K562 (cell line): Measurements from ENCODE around the gene CAPN10. TPM values are rescaled to one million over a fixed set of nuclear protein-coding genes. Genes with fewer than 3 reads are reported as not detected.

Source experiments
- ATAC-seq: fragments of 200-7000 bp; cut with Tn5 transposase; 3 replicates; pipeline ENCODE4 v1.9.1; 2020; ENCODE audit warnings: moderate library complexity
- BruUV-seq: library from RNA; stranded (reverse); fragments of 400-500 nt; replicated peaks from 2 replicates; lab custom pipeline; 2021; lab: Mats Ljungman, UMichigan
- CTCF ChIA-PET: fragments of 300-600 bp; formaldehyde crosslinking; extraction: SDS; loops from one replicate; lab custom pipeline; 2021; ENCODE audit warnings: low intra/inter-chr PET ratio; lab: Yijun Ruan, JAX
- POLR2A ChIA-PET: fragments of 300-600, 350-650 bp; sonication (Branson Sonifier 250); formaldehyde crosslinking; extraction: SDS; loops from one replicate; lab custom pipeline; 2021; ENCODE audit warnings: antibody characterized with exemption, inconsistent platforms; lab: Yijun Ruan, JAX
- DNase-seq, 4 experiments: peaks; one replicate each; pipeline versions ENCODE4 v3.0.0 to v3.0.0-alpha.2; 2011 to 2018; ENCODE audit warnings: low spot score in 3 of 4, mixed read lengths in 3 of 4; ENCODE audit errors: extremely low read depth in 1 of 4
- FAIRE-seq: peaks from 2 replicates; lab custom pipeline; 2011; peaks lifted over from hg19 to GRCh38; lab: Jason Lieb, UNC
- H2AFZ ChIP-seq: 2 replicates; pipeline ENCODE4 v1.6.0; 2011; ENCODE audit warnings: low read depth, low read length, control low read depth, inconsistent platforms
- H3K27ac ChIP-seq: fragments of 200-600 bp; 3 replicates; pipeline ENCODE4 v1.8.0; 2011; ENCODE audit warnings: low read depth, mild to moderate bottlenecking, control low read depth, inconsistent platforms, low read length, moderate library complexity, mixed read lengths; ENCODE audit errors: extremely low read depth
- H3K27me3 ChIP-seq, 2 experiments: fragments of 300-600 bp in 1 of 2; 2 replicates in 1 of 2; 3 replicates in 1 of 2; pipeline versions ENCODE4 v1.6.0 to v1.8.0; 2011; ENCODE audit warnings: inconsistent platforms in 2 of 2, low read length in 2 of 2, mild to moderate bottlenecking in 1 of 2, mixed read lengths in 1 of 2, moderate library complexity in 1 of 2; ENCODE audit not compliant: control insufficient read depth in 2 of 2, insufficient read depth in 2 of 2
- H3K36me3 ChIP-seq: fragments of 300-600 bp; 3 replicates; pipeline ENCODE4 v1.8.0; 2011; ENCODE audit warnings: mild to moderate bottlenecking, low read length, inconsistent platforms; ENCODE audit not compliant: control insufficient read depth, insufficient read depth
- H3K4me1 ChIP-seq, 2 experiments: fragments of 200-600 bp in 1 of 2; replicated peaks in 1 of 2; 2 replicates in 1 of 2; 3 replicates in 1 of 2; pipeline versions ENCODE4 v1.5.1 to v1.8.0; 2011; ENCODE audit warnings: inconsistent platforms in 2 of 2, low read length in 2 of 2, mild to moderate bottlenecking in 1 of 2, mixed read lengths in 1 of 2, moderate library complexity in 1 of 2; ENCODE audit not compliant: control insufficient read depth in 2 of 2, insufficient read depth in 2 of 2
- H3K4me2 ChIP-seq: 2 replicates; pipeline ENCODE4 v1.6.1; 2011; ENCODE audit warnings: low read length, control low read depth, inconsistent platforms, mixed read lengths; ENCODE audit not compliant: insufficient read depth
- H3K4me3 ChIP-seq: fragments of 200-600 bp; sonication (generic), shearing (Covaris generic); 2 replicates; pipeline ENCODE4 v1.5.1; 2016; ENCODE audit warnings: control low read depth, inconsistent platforms
- H3K79me2 ChIP-seq: fragments of 200-600 bp; 3 replicates; pipeline ENCODE4 v1.8.0; 2011; ENCODE audit warnings: low read length, inconsistent platforms; ENCODE audit not compliant: control insufficient read depth, insufficient read depth
- H3K9ac ChIP-seq, 2 experiments: 2 replicates each; pipeline versions ENCODE4 v1.6.0 to v1.6.1; 2011; ENCODE audit warnings: low read depth in 2 of 2, low read length in 2 of 2, control low read depth in 1 of 2, inconsistent platforms in 1 of 2, mild to moderate bottlenecking in 1 of 2, mixed read lengths in 1 of 2; ENCODE audit not compliant: insufficient read depth in 1 of 2
- H3K9me1 ChIP-seq: one replicate; pipeline ENCODE4 v1.6.0; 2011; ENCODE audit warnings: inconsistent platforms, mild to moderate bottlenecking, low read length, moderate library complexity; ENCODE audit not compliant: control insufficient read depth, insufficient read depth
- H3K9me3 ChIP-seq: replicated peaks from 2 replicates; pipeline ENCODE4 v1.5.1; 2011; ENCODE audit warnings: low read depth, low read length, inconsistent platforms; ENCODE audit not compliant: control insufficient read depth, insufficient read depth
- H4K20me1 ChIP-seq: replicated peaks from 2 replicates; pipeline ENCODE4 v1.6.1; 2011; ENCODE audit warnings: low read length, inconsistent platforms, mixed read lengths; ENCODE audit not compliant: control insufficient read depth, insufficient read depth
- E2F6 ChIP-seq, 2 experiments: IDR thresholded peaks; 2 replicates each; pipeline ENCODE4 v1.6.1; 2011; ENCODE audit warnings: borderline replicate concordance in 1 of 2, control low read depth in 1 of 2, low read depth in 1 of 2, low read length in 1 of 2, mild to moderate bottlenecking in 1 of 2, mixed read lengths in 1 of 2, moderate library complexity in 1 of 2; ENCODE audit not compliant: insufficient read depth in 1 of 2, insufficient read length in 1 of 2, poor library complexity in 1 of 2, severe bottlenecking in 1 of 2; ENCODE audit errors: extremely low read depth in 1 of 2
- E4F1 ChIP-seq: fragments of 250-450 bp; sonication (Bioruptor Pico); IDR thresholded peaks from 2 replicates; pipeline ENCODE4 v1.5.0; 2021; ENCODE audit warnings: mild to moderate bottlenecking, borderline replicate concordance
- EGR1 ChIP-seq: fragments of 450-650 bp; conservative IDR thresholded peaks from 2 replicates; pipeline ENCODE4 v1.6.1; 2017; ENCODE audit warnings: mild to moderate bottlenecking
- ESRRA ChIP-seq: fragments of 450-650 bp; IDR thresholded peaks from 2 replicates; pipeline ENCODE4 v1.6.1; 2014; ENCODE audit warnings: low read depth, mild to moderate bottlenecking, moderate library complexity, borderline replicate concordance
- FOS ChIP-seq: IDR thresholded peaks from 3 replicates; pipeline ENCODE4 v1.6.1; 2011; ENCODE audit not compliant: insufficient read length; ENCODE audit errors: extremely low read depth
- GABPB1 ChIP-seq: sonication (generic); formaldehyde crosslinking; IDR thresholded peaks from 2 replicates; pipeline ENCODE4 v1.8.0; 2022; ENCODE audit warnings: mild to moderate bottlenecking, missing genetic modification reagents
- HNRNPUL1 ChIP-seq: fragments of 200-400 bp; formaldehyde crosslinking; IDR thresholded peaks from 2 replicates; pipeline ENCODE4 v1.6.1; 2017; ENCODE audit warnings: low read length
- ILK ChIP-seq: fragments of 450-650 bp; IDR thresholded peaks from 2 replicates; pipeline ENCODE4 v1.6.1; 2016; ENCODE audit warnings: missing genetic modification characterization, low read depth, mild to moderate bottlenecking, missing compliant biosample characterization, moderate library complexity, borderline replicate concordance
- MIER1 ChIP-seq: fragments of 450-650 bp; IDR thresholded peaks from 2 replicates; pipeline ENCODE4 v1.6.1; 2016; ENCODE audit warnings: antibody characterized with exemption, mild to moderate bottlenecking, low read depth
- NCOA4 ChIP-seq: fragments of 450-650 bp; IDR thresholded peaks from 2 replicates; pipeline ENCODE4 v1.6.1; 2018; ENCODE audit warnings: mild to moderate bottlenecking; ENCODE audit not compliant: partially characterized antibody
- NCOR1 ChIP-seq: fragments of 450-650 bp; IDR thresholded peaks from 2 replicates; pipeline ENCODE4 v1.6.1; 2016; ENCODE audit warnings: mild to moderate bottlenecking, moderate library complexity
- SIX5 ChIP-seq, 2 experiments: IDR thresholded peaks; 2 replicates each; pipeline ENCODE4 v1.6.1; 2011; ENCODE audit warnings: low read length in 2 of 2, borderline replicate concordance in 1 of 2, low read depth in 1 of 2, mild to moderate bottlenecking in 1 of 2, moderate library complexity in 1 of 2; ENCODE audit not compliant: insufficient read depth in 1 of 2
- SMC3 ChIP-seq: conservative IDR thresholded peaks from 2 replicates; pipeline ENCODE4 v1.6.1; 2011; ENCODE audit warnings: low read depth, low read length, improper control_type of control experiment; ENCODE audit not compliant: insufficient read depth
- ZNF239 ChIP-seq: fragments of 250-450 bp; sonication (Bioruptor Pico); IDR thresholded peaks from 2 replicates; pipeline ENCODE4 v1.4.0; 2020; ENCODE audit warnings: mild to moderate bottlenecking
- ZNF583 ChIP-seq: fragments of 250-450 bp; sonication (Bioruptor Pico); IDR thresholded peaks from 2 replicates; pipeline ENCODE4 v1.4.0; 2020
- ZNF668 ChIP-seq: fragments of 250-450 bp; sonication (Bioruptor Pico); IDR thresholded peaks from 2 replicates; pipeline ENCODE4 v1.8.0; 2022; ENCODE audit warnings: mild to moderate bottlenecking, inconsistent platforms
- ZNF764 ChIP-seq: fragments of 250-450 bp; sonication (Bioruptor Pico); IDR thresholded peaks from 2 replicates; pipeline ENCODE4 v1.4.0; 2020; ENCODE audit warnings: low read depth, mild to moderate bottlenecking, moderate library complexity
- WGBS: fragments of 100-300 bp; shearing (Covaris generic); methylation state at CpG from one replicate; pipeline ENCODE4 v1.1.6; 2016; ENCODE audit warnings: low coverage, mixed read lengths; ENCODE audit not compliant: insufficient coverage; ENCODE audit errors: missing lambda C conversion rate; 5-methylcytosine and 5-hydroxymethylcytosine counted together
- in situ Hi-C: fragments of 300-500 bp; cut with MboI; formaldehyde crosslinking; loops from 4 replicates; pipeline ENCODE4 v1.15.0; 2018; ENCODE audit warnings: inconsistent platforms, mixed read lengths
- intact Hi-C: fragments of 100-400 bp; cut with micrococcal nuclease; formaldehyde crosslinking; loops from 2 replicates; pipeline ENCODE4 v1.14.2; 2022
- polyA plus RNA-seq, 8 experiments: library from polyadenylated mRNA; depleted of rRNA in 4 of 8; stranded (reverse) in 5 of 8; unstranded in 3 of 8; fragments of >200 nt; fragmentation: Nextera tagmentation in 2 of 8; fragmentation: Illumina TruSeq in 1 of 8; extraction: Ambion mirVana in 2 of 8; extraction: Trizol in 1 of 8; gene quantifications; 2 replicates each; pipeline versions ENCODE4 v1.2.1 to v1.2.3, GENCODE V29; 2011 to 2014; ENCODE audit warnings: inconsistent platforms in 1 of 8, missing spikeins in 1 of 8
- total RNA-seq, 7 experiments: library from RNA; depleted of rRNA in 6 of 7; stranded (reverse); fragments of >200 nt in 6 of 7; fragmentation: Illumina TruSeq in 2 of 7; extraction: Trizol in 2 of 7; gene quantifications; 2 replicates each; pipeline versions ENCODE4 v1.2.1 to v1.2.3, GENCODE V29; 2011 to 2021; ENCODE audit warnings: low replicate concordance in 1 of 7

Gene CAPN10
- total and polyA plus RNA-seq, 9 of the 15 experiments (the other 6 are each of a cell fraction or from before 2014, with no cell fraction given): 0.08 to 26.1 (median 8.4) TPM

- DNase-seq (no peak), FAIRE-seq (no peak), ATAC-seq (no peak)
- intact Hi-C loops: no loop called here
- Histone ChIP-seq H3K9ac (no peak overlapping the region), H3K79me2 (no peaks in the 10 kb centered on the region), H3K4me3 (no peak overlapping the region), H3K9me1 (no peaks in the 10 kb centered on the region), H4K20me1 (no peaks in the 10 kb centered on the region), H3K27ac (no peak overlapping the region), H3K9me3 (no peaks in the 10 kb centered on the region), H3K27me3 (peaks cover 12 to 71% of the 10 kb centered on the region in 2 experiments; a peak in 4 of 5 replicates), H3K4me2 (no peak overlapping the region), H3K36me3 (no peaks in the 10 kb centered on the region), H2AFZ (no peak overlapping the region), H3K4me1 (peaks cover 0 to 7% of the 10 kb centered on the region in 2 experiments; a peak in 1 of 5 replicates)
- POLR2A ChIA-PET: interaction anchor here (0.7 kb wide), 1 partner anchor 1408 kb away, joined by 5 read pairs; no protein-coding TSS in a partner anchor
- CTCF ChIA-PET: no interaction called here
- in situ Hi-C loops: no loop called here
- no TSS peak for BruUV-seq
- WGBS: 4% methylated on average over 16 of the region's 30 CpGs
- no peak for TF ChIP-seq ILK
- no peak for TF ChIP-seq NCOR1
- TF ChIP-seq EGR1: no peak
- TF ChIP-seq GABPB1 (CRISPR knock-in tag): no peak
- no peak for TF ChIP-seq FOS
- TF ChIP-seq SIX5 (IDR thresholded peaks at IDR 0.05; ENCODE audit: borderline replicate concordance in 1 of 2, insufficient read depth in 1 of 2, low read depth in 1 of 2, low read length in 2 of 2): no peak
- no peak for TF ChIP-seq HNRNPUL1
- TF ChIP-seq ZNF764 (CRISPR knock-in tag): no peak
- TF ChIP-seq NCOA4: no peak
- TF ChIP-seq ZNF668 (CRISPR knock-in tag): no peak
- TF ChIP-seq ESRRA: no peak
- TF ChIP-seq ZNF583 (CRISPR knock-in tag): no peak
- no peak for TF ChIP-seq SMC3
- no peak for TF ChIP-seq MIER1
- TF ChIP-seq E2F6 (IDR thresholded peaks at IDR 0.05; ENCODE audit: borderline replicate concordance in 1 of 2, extremely low read depth in 1 of 2, insufficient read depth in 1 of 2, insufficient read length in 1 of 2, low read depth in 1 of 2, low read length in 1 of 2, poor library complexity in 1 of 2, severe bottlenecking in 1 of 2): no peak
- no peak for TF ChIP-seq E4F1
- TF ChIP-seq ZNF239 (CRISPR knock-in tag): no peak
These were observed 60.5 kb downstream of the CAPN10 start for GRCh38 chr2:240646900-240647502.
